H1 (cell line): ENCODE data around the gene STYXL1. TPM values are rescaled to one million over a fixed set of nuclear protein-coding genes. Genes with fewer than 3 reads are reported as not detected.
A peak's percentile ranks its signal among the peaks of the same experiment; 100 is the strongest.

Experiments
- CTCF ChIA-PET: fragments of 300-600 bp; sonication (Branson Sonifier 250); formaldehyde crosslinking; loops from one replicate; lab custom pipeline; 2021; ENCODE audit not compliant: partially characterized antibody; lab: Charles Lee
- POLR2A ChIA-PET: fragments of 300-600 bp; sonication (Branson Sonifier 250); formaldehyde crosslinking; loops from one replicate; lab custom pipeline; 2021; ENCODE audit warnings: inconsistent platforms; ENCODE audit not compliant: partially characterized antibody; lab: Charles Lee
- DNase-seq, 2 experiments: peaks; one replicate each; pipeline versions ENCODE4 v3.0.0 to v3.0.0-alpha.2; 2010 to 2022; ENCODE audit warnings: low spot score in 2 of 2, low read depth in 1 of 2, mixed read lengths in 1 of 2
- FAIRE-seq: peaks from 2 replicates; lab custom pipeline; 2011; peaks lifted over from hg19 to GRCh38; lab: Jason Lieb, UNC
- H2AFZ ChIP-seq: 2 replicates; pipeline ENCODE4 v1.8.1; 2012; ENCODE audit warnings: low read length, inconsistent platforms
- H2AK5ac ChIP-seq: 2 replicates; pipeline ENCODE4 v1.6.1; 2013; ENCODE audit warnings: low read depth, low read length
- H2BK120ac ChIP-seq: replicated peaks from 2 replicates; pipeline ENCODE3; 2013; ENCODE audit warnings: low read depth, low read length, inconsistent platforms
- H2BK12ac ChIP-seq: 2 replicates; pipeline ENCODE4 v1.6.1; 2013; ENCODE audit warnings: low read depth, low read length
- H2BK15ac ChIP-seq: 2 replicates; pipeline ENCODE4 v1.6.1; 2013; ENCODE audit warnings: low read length
- H2BK20ac ChIP-seq: 2 replicates; pipeline ENCODE4 v1.6.1; 2013; ENCODE audit warnings: low read length
- H2BK5ac ChIP-seq: 2 replicates; pipeline ENCODE4 v1.6.1; 2013; ENCODE audit warnings: low read depth, low read length
- H3K14ac ChIP-seq: 2 replicates; pipeline ENCODE4 v1.6.1; 2013; ENCODE audit warnings: inconsistent platforms; ENCODE audit not compliant: insufficient read length
- H3K18ac ChIP-seq: 2 replicates; pipeline ENCODE4 v1.6.1; 2013; ENCODE audit warnings: low read length; ENCODE audit errors: extremely low read depth
- H3K23ac ChIP-seq: 2 replicates; pipeline ENCODE4 v1.6.1; 2013; ENCODE audit warnings: inconsistent platforms; ENCODE audit not compliant: insufficient read length
- H3K23me2 ChIP-seq: 2 replicates; pipeline ENCODE4 v1.6.1; 2013; ENCODE audit warnings: low read depth, low read length
- H3K27ac ChIP-seq: 2 replicates; pipeline ENCODE4 v1.6.1; 2011; ENCODE audit warnings: low read depth, low read length, inconsistent platforms
- H3K27me3 ChIP-seq, 4 experiments: replicated peaks in 1 of 4; 1 replicate in 1 of 4; 2 replicates in 3 of 4; pipeline versions ENCODE4 v1.6.1 to v1.8.1; 2011 to 2013; ENCODE audit warnings: low read length in 3 of 4, mild to moderate bottlenecking in 3 of 4, inconsistent platforms in 2 of 4, mixed read lengths in 2 of 4, moderate library complexity in 1 of 4; ENCODE audit not compliant: control insufficient read depth in 3 of 4, insufficient read depth in 3 of 4; ENCODE audit errors: extremely low read depth in 1 of 4
- H3K36me3 ChIP-seq, 4 experiments: 2 replicates each; pipeline versions ENCODE4 v1.6.1 to v1.8.1; 2011 to 2013; ENCODE audit warnings: mild to moderate bottlenecking in 4 of 4, low read length in 3 of 4, moderate library complexity in 2 of 4, control low read depth in 1 of 4, inconsistent platforms in 1 of 4; ENCODE audit not compliant: insufficient read depth in 4 of 4, control insufficient read depth in 2 of 4
- H3K4ac ChIP-seq: replicated peaks from 2 replicates; pipeline ENCODE3; 2013; ENCODE audit warnings: low read length, low read depth, mixed read lengths, inconsistent platforms; ENCODE audit not compliant: insufficient read length
- H3K4me1 ChIP-seq, 4 experiments: replicated peaks in 1 of 4; 1 replicate in 1 of 4; 2 replicates in 3 of 4; pipeline versions ENCODE4 v1.6.1 to v1.8.1; 2011 to 2013; ENCODE audit warnings: low read length in 3 of 4, inconsistent platforms in 2 of 4, mixed read lengths in 1 of 4; ENCODE audit not compliant: insufficient read depth in 4 of 4, control insufficient read depth in 3 of 4
- H3K4me2 ChIP-seq, 2 experiments: 2 replicates each; pipeline versions ENCODE4 v1.6.1 to v1.8.1; 2011 to 2013; ENCODE audit warnings: low read depth in 2 of 2, low read length in 2 of 2, control low read depth in 1 of 2, inconsistent platforms in 1 of 2, mild to moderate bottlenecking in 1 of 2; ENCODE audit not compliant: insufficient read depth in 1 of 2
- H3K4me3 ChIP-seq, 4 experiments: fragments of 200-600, 300-600 bp in 1 of 4; sonication (generic), shearing (Covaris generic), sonication (Bioruptor Twin) in 1 of 4; 2 replicates each; pipeline versions ENCODE4 v1.5.1 to v1.8.1; 2011 to 2016; ENCODE audit warnings: low read length in 4 of 4, low read depth in 3 of 4, control low read depth in 2 of 4, inconsistent platforms in 2 of 4, mild to moderate bottlenecking in 2 of 4, mixed read lengths in 1 of 4, moderate library complexity in 1 of 4; ENCODE audit not compliant: insufficient read depth in 2 of 4; ENCODE audit errors: extremely low read depth in 1 of 4
- H3K56ac ChIP-seq: replicated peaks from 2 replicates; pipeline ENCODE3; 2013; ENCODE audit warnings: low read depth, mild to moderate bottlenecking, mixed read lengths, low read length, inconsistent platforms; ENCODE audit not compliant: insufficient read length
- H3K79me1 ChIP-seq: 2 replicates; pipeline ENCODE4 v1.6.1; 2013; ENCODE audit warnings: low read depth, low read length, control low read depth
- H3K79me2 ChIP-seq, 2 experiments: 2 replicates each; pipeline versions ENCODE4 v1.6.1 to v1.8.1; 2012 to 2013; ENCODE audit warnings: low read length in 2 of 2, mild to moderate bottlenecking in 2 of 2, inconsistent platforms in 1 of 2; ENCODE audit not compliant: insufficient read depth in 2 of 2, control insufficient read depth in 1 of 2
- H3K9ac ChIP-seq, 4 experiments: replicated peaks in 1 of 4; 1 replicate in 1 of 4; 2 replicates in 3 of 4; pipeline versions ENCODE4 v1.6.1 to v1.8.1; 2011 to 2013; ENCODE audit warnings: low read depth in 3 of 4, low read length in 3 of 4, control low read depth in 2 of 4, mild to moderate bottlenecking in 2 of 4, moderate library complexity in 2 of 4, inconsistent platforms in 1 of 4; ENCODE audit errors: extremely low read depth in 1 of 4
- H3K9me3 ChIP-seq, 2 experiments: 2 replicates each; pipeline versions ENCODE4 v1.6.1 to v1.8.1; 2012 to 2013; ENCODE audit warnings: mild to moderate bottlenecking in 2 of 2, moderate library complexity in 2 of 2, control low read depth in 1 of 2, inconsistent platforms in 1 of 2, low read depth in 1 of 2, low read length in 1 of 2, mixed read lengths in 1 of 2; ENCODE audit not compliant: insufficient read depth in 2 of 2
- H4K20me1 ChIP-seq, 2 experiments: replicated peaks in 1 of 2; 2 replicates each; pipeline versions ENCODE3 to v1.8.1; 2011 to 2013; ENCODE audit warnings: inconsistent platforms in 2 of 2, low read length in 2 of 2, mild to moderate bottlenecking in 1 of 2; ENCODE audit not compliant: insufficient read depth in 2 of 2, control insufficient read depth in 1 of 2
- H4K5ac ChIP-seq: 2 replicates; pipeline ENCODE4 v1.6.1; 2013; ENCODE audit warnings: low read length, low read depth, mixed read lengths, inconsistent platforms; ENCODE audit not compliant: insufficient read length
- H4K8ac ChIP-seq: 2 replicates; pipeline ENCODE4 v1.8.0; 2013; ENCODE audit warnings: mild to moderate bottlenecking, moderate library complexity, low read length, inconsistent platforms; ENCODE audit not compliant: insufficient read depth; ENCODE audit errors: extremely low read depth
- H4K91ac ChIP-seq: replicated peaks from 2 replicates; pipeline ENCODE3; 2013; ENCODE audit warnings: low read length, mixed read lengths, inconsistent platforms; ENCODE audit not compliant: insufficient read length
- EGR1 ChIP-seq: IDR thresholded peaks from 2 replicates; pipeline ENCODE4 v1.6.1; 2011; ENCODE audit warnings: low read depth, low read length, borderline replicate concordance
- EP300 ChIP-seq, 2 experiments: IDR thresholded peaks; 1 replicate in 1 of 2; 2 replicates in 1 of 2; pipeline ENCODE4 v1.6.1; 2011 to 2012; ENCODE audit warnings: low read depth in 2 of 2, low read length in 2 of 2, mild to moderate bottlenecking in 2 of 2, borderline replicate concordance in 1 of 2, inconsistent platforms in 1 of 2, moderate library complexity in 1 of 2
- KDM1A ChIP-seq: fragments of 200-600, 300-600 bp; sonication (generic); IDR thresholded peaks from 2 replicates; pipeline ENCODE4 v1.7.1; 2016; ENCODE audit warnings: mild to moderate bottlenecking, low read length, borderline replicate concordance
- RBBP5 ChIP-seq: IDR thresholded peaks from 2 replicates; pipeline ENCODE4 v1.7.1; 2012; ENCODE audit warnings: low read depth, mild to moderate bottlenecking, inconsistent platforms, low read length, moderate library complexity, borderline replicate concordance
- SIN3A ChIP-seq, 2 experiments: IDR thresholded peaks in 1 of 2; conservative IDR thresholded peaks in 1 of 2; 2 replicates each; pipeline ENCODE4 v1.6.1; 2011 to 2012; ENCODE audit warnings: low read length in 2 of 2, improper control_type of control experiment in 1 of 2, low read depth in 1 of 2, mild to moderate bottlenecking in 1 of 2
- SIRT6 ChIP-seq: IDR thresholded peaks from one replicate; pipeline ENCODE4 v1.7.1; 2012; ENCODE audit warnings: low read length, inconsistent platforms
- SP1 ChIP-seq: IDR thresholded peaks from 2 replicates; pipeline ENCODE4 v1.6.1; 2011; ENCODE audit warnings: low read depth, low read length
- WGBS, 2 experiments: shearing (Covaris generic) in 1 of 2; methylation state at CpG; one replicate each; pipeline versions ENCODE4 v1.1.6 to v1.1.7; 2013 to 2015; ENCODE audit warnings: low lambda C conversion rate in 2 of 2, mixed read lengths in 2 of 2, inconsistent platforms in 1 of 2, low coverage in 1 of 2, missing lambda C conversion rate in 1 of 2; ENCODE audit not compliant: insufficient replicate concordance in 2 of 2, insufficient coverage in 1 of 2, insufficient read length in 1 of 2; ENCODE audit errors: extremely low coverage in 1 of 2, missing lambda C conversion rate in 1 of 2; 5-methylcytosine and 5-hydroxymethylcytosine counted together
- polyA plus RNA-seq, 7 experiments: library from polyadenylated mRNA; depleted of rRNA in 3 of 7; stranded (reverse) in 5 of 7; unstranded in 2 of 7; fragments of >200 nt in 5 of 7; fragments of 200-250 nt in 2 of 7; gene quantifications; 1 replicate in 5 of 7; 2 replicates in 1 of 7; 4 replicates in 1 of 7; pipeline versions ENCODE4 v1.2.1 to v1.2.3, GENCODE V29; 2011 to 2013; ENCODE audit warnings: missing spikeins in 2 of 7, mixed read lengths in 2 of 7
- total RNA-seq: library from RNA; stranded (reverse); fragmentation: NEBNext Ultra II Directional; extraction: Animal tissue kit (Norgen Biotek cat#: 25700); gene quantifications from 2 replicates; pipeline ENCODE4 v1.2.1, GENCODE V29; 2021
- TF ChIP-seq, protein P1 (sequence below), 3 experiments: IDR thresholded peaks; 1 replicate in 2 of 3; 2 replicates in 1 of 3; pipeline versions ENCODE4 v1.5.1 to v1.6.1; 2011; ENCODE audit warnings: low read length in 3 of 3, mild to moderate bottlenecking in 3 of 3, inconsistent platforms in 2 of 3, low read depth in 1 of 3, moderate library complexity in 1 of 3; ENCODE audit not compliant: insufficient read depth in 1 of 3; ENCODE audit errors: control extremely low read depth in 1 of 3

STYXL1 gene
- total and polyA plus RNA-seq, 2 of the 8 experiments (the other 6 are each of a cell fraction or from before 2014, with no cell fraction given): 32.3 to 53.9 TPM

DNA sequence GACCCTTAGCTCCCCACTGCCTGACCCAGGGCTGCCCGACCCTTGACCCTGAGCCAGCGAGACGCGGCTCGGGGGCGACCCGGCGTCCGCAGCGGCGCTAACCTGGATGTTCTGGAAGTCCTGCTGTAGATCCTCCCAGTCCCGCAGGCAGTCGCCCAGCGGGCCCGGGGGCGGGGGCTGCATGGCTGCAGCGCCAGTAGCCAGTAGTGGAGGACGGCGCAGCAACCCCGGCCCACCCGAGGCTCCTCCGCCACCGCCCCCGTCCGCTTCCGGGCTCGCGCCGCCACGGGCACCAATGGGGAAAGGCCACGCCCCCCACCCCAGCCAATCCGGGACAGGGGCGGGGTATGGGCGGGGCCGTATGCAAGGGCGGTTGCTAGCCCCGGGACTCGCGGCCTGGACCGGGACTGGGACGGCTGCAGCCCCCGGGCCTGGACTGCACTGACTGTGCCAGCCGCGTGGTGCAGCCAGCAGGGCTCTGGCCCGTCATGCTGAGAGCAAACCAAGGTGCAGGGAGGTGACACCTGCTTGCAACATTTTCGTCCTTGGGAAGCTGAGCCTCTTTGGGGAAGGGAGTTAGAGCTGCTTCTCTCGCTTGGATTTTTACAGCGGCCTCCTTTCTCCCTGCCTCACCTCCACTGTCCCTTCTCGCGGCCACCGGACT lies 53.3 kb downstream of the STYXL1 start, which contains the start of gene TMEM120A:
TSS of gene TMEM120A (minus strand) at position 208 of the 664 bp plus-strand sequence. CDS start at position 183, 25 bp downstream.
- H3K23me2 ChIP-seq: peaks cover 13% of the 10 kb centered on the region; the same call in 1 of the 2 replicates
- H3K9ac ChIP-seq: peak within 1 kb of the TSS; percentile 35 to 68 (median 50); a peak in 6 of 7 replicates
- peak within 1 kb of the TSS; percentile 90 for H2BK5ac ChIP-seq
- peak within 1 kb of the TSS; percentile 83; the same call in 1 of the 2 replicates for H2BK15ac ChIP-seq
- peak within 1 kb of the TSS; percentile 61 to 96 (median 68) for H3K4me3 ChIP-seq
- peak within 1 kb of the TSS; percentile 75; the same call in 1 of the 2 replicates for H2BK12ac ChIP-seq
- peak within 1 kb of the TSS; percentile 73 for H4K91ac ChIP-seq
- no peaks in the 10 kb centered on the region for H3K27me3 ChIP-seq
- peaks cover 0 to 28% (median 17%) of the 10 kb centered on the region in 4 experiments; a peak in 6 of 7 replicates for H3K4me1 ChIP-seq
- DNase-seq (peak; percentile 56 to 97), FAIRE-seq (no peak)
- peak within 1 kb of the TSS; percentile 53 for H3K4ac ChIP-seq
- H3K9me3 ChIP-seq: no peaks in the 10 kb centered on the region
- peak within 1 kb of the TSS; percentile 64 for H3K56ac ChIP-seq
- ChIA-PET CTCF (interaction anchor here (6.3 kb wide), 1 partner anchor 25 kb away, joined by 41 read pairs; no protein-coding TSS in a partner anchor), POLR2A (interaction anchor here (0.8 to 2.1 kb wide), 7 partner anchors 18 to 130 kb away, joined by 3 to 5 read pairs (median 3); partner anchors contain the start of genes MDH2 and STYXL1)
- H2AK5ac ChIP-seq: peak within 1 kb of the TSS; percentile 76; the same call in 1 of the 2 replicates
- no peak within 1 kb of the TSS for H3K14ac ChIP-seq
- H3K18ac ChIP-seq: peak within 1 kb of the TSS; percentile 78
- H2BK120ac ChIP-seq: peak within 1 kb of the TSS; percentile 95
- H3K79me1 ChIP-seq: no peaks in the 10 kb centered on the region
- no peaks in the 10 kb centered on the region for H4K20me1 ChIP-seq
- 7% methylated on average over 32 of the region's 51 CpGs; no CpG with 5 or more reads in 1 of the 2 experiments for WGBS, 2 experiments
- peak within 1 kb of the TSS; percentile 62 to 96 for H3K4me2 ChIP-seq
- H2BK20ac ChIP-seq: no peak within 1 kb of the TSS
- no peaks in the 10 kb centered on the region; a peak in 1 of 8 replicates for H3K36me3 ChIP-seq
- H3K23ac ChIP-seq: no peak within 1 kb of the TSS
- H4K5ac ChIP-seq: peak within 1 kb of the TSS; percentile 94
- H2AFZ ChIP-seq: peak within 1 kb of the TSS; percentile 47; the same call in 1 of the 2 replicates
- no peak within 1 kb of the TSS for H3K27ac ChIP-seq
- peak within 1 kb of the TSS; percentile 62; the same call in 1 of the 2 replicates for H4K8ac ChIP-seq
- H3K79me2 ChIP-seq: no peaks in the 10 kb centered on the region
- TF ChIP-seq KDM1A (peak; percentile 86), EGR1 (peak; percentile 44; the same call in 1 of the 2 replicates), SIN3A (conservative IDR thresholded peaks at IDR 0.05 in 1 of 2, IDR thresholded peaks at IDR 0.05 in 1 of 2; ENCODE audit: low read depth in 1 of 2, low read length in 2 of 2) (peak in 1 of 2 experiments; percentile 33; a peak in 1 of 4 replicates), RBBP5 (no peak), SP1 (peak; percentile 90), SIRT6 (no peak), EP300 (IDR thresholded peaks at IDR 0.05; ENCODE audit: borderline replicate concordance in 1 of 2, low read depth in 2 of 2, low read length in 2 of 2) (peak in 1 of 2 experiments; percentile 60; a peak in 1 of 3 replicates)
- TF ChIP-seq, protein P1, sequence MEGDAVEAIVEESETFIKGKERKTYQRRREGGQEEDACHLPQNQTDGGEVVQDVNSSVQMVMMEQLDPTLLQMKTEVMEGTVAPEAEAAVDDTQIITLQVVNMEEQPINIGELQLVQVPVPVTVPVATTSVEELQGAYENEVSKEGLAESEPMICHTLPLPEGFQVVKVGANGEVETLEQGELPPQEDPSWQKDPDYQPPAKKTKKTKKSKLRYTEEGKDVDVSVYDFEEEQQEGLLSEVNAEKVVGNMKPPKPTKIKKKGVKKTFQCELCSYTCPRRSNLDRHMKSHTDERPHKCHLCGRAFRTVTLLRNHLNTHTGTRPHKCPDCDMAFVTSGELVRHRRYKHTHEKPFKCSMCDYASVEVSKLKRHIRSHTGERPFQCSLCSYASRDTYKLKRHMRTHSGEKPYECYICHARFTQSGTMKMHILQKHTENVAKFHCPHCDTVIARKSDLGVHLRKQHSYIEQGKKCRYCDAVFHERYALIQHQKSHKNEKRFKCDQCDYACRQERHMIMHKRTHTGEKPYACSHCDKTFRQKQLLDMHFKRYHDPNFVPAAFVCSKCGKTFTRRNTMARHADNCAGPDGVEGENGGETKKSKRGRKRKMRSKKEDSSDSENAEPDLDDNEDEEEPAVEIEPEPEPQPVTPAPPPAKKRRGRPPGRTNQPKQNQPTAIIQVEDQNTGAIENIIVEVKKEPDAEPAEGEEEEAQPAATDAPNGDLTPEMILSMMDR (IDR thresholded peaks at IDR 0.05; ENCODE audit: control extremely low read depth in 1 of 3, insufficient read depth in 1 of 3, low read depth in 1 of 3, low read length in 3 of 3): 0 out of 4 replicates have a peak, but pooled peaks of 1 of the 3 experiments have one; percentile 7
